GM12878 (cell line): ENCODE measurements around the gene PAK5.

Experiments used
- CHD1 ChIP-seq: IDR thresholded peaks from 2 replicates; pipeline ENCODE4 v1.6.1; 2012; ENCODE audit warnings: low read depth, low read length, improper control_type of control experiment
- CTCF ChIP-seq, 3 experiments: IDR thresholded peaks in 2 of 3; conservative IDR thresholded peaks in 1 of 3; 2 replicates each; pipeline ENCODE4 v1.5.1; 2011; ENCODE audit warnings: low read depth in 3 of 3, low read length in 3 of 3, mild to moderate bottlenecking in 3 of 3, control low read depth in 2 of 3, moderate library complexity in 2 of 3, inconsistent platforms in 1 of 3, mixed read lengths in 1 of 3; ENCODE audit not compliant: control insufficient read depth in 2 of 3, insufficient read depth in 1 of 3; ENCODE audit errors: extremely low read depth in 1 of 3
- EZH2 ChIP-seq: IDR thresholded peaks from 2 replicates; pipeline ENCODE4 v1.6.1; 2012; ENCODE audit warnings: low read depth, mild to moderate bottlenecking, control low read depth, inconsistent platforms, low read length, borderline replicate concordance; ENCODE audit not compliant: control insufficient read depth
- NRF1 ChIP-seq: conservative IDR thresholded peaks from 2 replicates; pipeline ENCODE4 v1.6.1; 2011; ENCODE audit warnings: mild to moderate bottlenecking, low read depth, low read length, improper control_type of control experiment
- POLR2A ChIP-seq: IDR thresholded peaks from 2 replicates; pipeline ENCODE4 v1.6.1; 2011; ENCODE audit warnings: low read depth, mild to moderate bottlenecking, low read length
- RBBP5 ChIP-seq: fragments of 200-600 bp; sonication (generic); conservative IDR thresholded peaks from 2 replicates; pipeline ENCODE4 v1.6.1; 2016
- RUNX3 ChIP-seq: IDR thresholded peaks from 2 replicates; pipeline ENCODE4 v1.6.1; 2012; ENCODE audit warnings: low read length, inconsistent platforms
- SP1 ChIP-seq: IDR thresholded peaks from one replicate; pipeline ENCODE4 v1.6.1; 2011; ENCODE audit warnings: low read depth, low read length

- TF ChIP-seq POLR2A (no peak), CHD1 (no peak), RBBP5 (no peak), CTCF (IDR thresholded peaks at IDR 0.05 in 2 of 3, conservative IDR thresholded peaks at IDR 0.05 in 1 of 3; ENCODE audit: control insufficient read depth in 2 of 3, extremely low read depth in 1 of 3, insufficient read depth in 1 of 3, low read depth in 3 of 3, low read length in 3 of 3) (no peak), RUNX3 (no peak), NRF1 (no peak), EZH2 (no peak), SP1 (no peak)
Measured at GRCh38 chr20:9742821-9743220, 96.1 kb downstream of the PAK5 start.
